Measurements from ENCODE around the gene ASRGL1.
"Not testable (repeated sequence)": the region's sequence is repeated elsewhere in the genome, so short reads cannot be mapped to it uniquely, and the experiment has no call there.

ASRGL1 gene

GRCh38 chr11:62352355-62353336 lies 15.4 kb downstream of the ASRGL1 start:
- DNase-seq (no peak), ATAC-seq (peak; percentile 72)

GRCh38 chr11:62353841-62354240 lies 16.6 kb downstream of the ASRGL1 start:
- no peak for ATAC-seq

GRCh38 chr11:62358273-62358672 lies 21.0 kb downstream of the ASRGL1 start:
- no peak for DNase-seq
- ATAC-seq = no peak

More at GRCh38 chr11:62353841-62354240, 16.6 kb downstream of the ASRGL1 start:
- no peak for DNase-seq

GRCh38 chr11:62359475-62359874 lies 22.2 kb downstream of the ASRGL1 start:
- ATAC-seq = no peak
- no peak for DNase-seq

- no peak for DNase-seq
- ATAC-seq = no peak
These were observed 23.4 kb downstream of the ASRGL1 start for GRCh38 chr11:62360685-62361084.

- DNase-seq, ATAC-seq: not testable (repeated sequence)
These were observed 31.7 kb downstream of the ASRGL1 start for GRCh38 chr11:62368861-62369477.

GRCh38 chr11:62370743-62371440 lies 33.6 kb downstream of the ASRGL1 start:
- peak; percentile 48 for DNase-seq
- peak; percentile 73 for ATAC-seq

- ATAC-seq (peak; percentile 32), DNase-seq (no peak)
These were observed 35.6 kb downstream of the ASRGL1 start for GRCh38 chr11:62372871-62373270.

- ATAC-seq = no peak
- DNase-seq = no peak
These were observed 36.3 kb downstream of the ASRGL1 start for GRCh38 chr11:62373464-62374119.

- ATAC-seq = no peak
- no peak for DNase-seq
These were observed 37.6 kb downstream of the ASRGL1 start for GRCh38 chr11:62374801-62375200.

GRCh38 chr11:62378459-62379063 lies 41.3 kb downstream of the ASRGL1 start:
- ATAC-seq, DNase-seq: not testable (repeated sequence)

- DNase-seq, ATAC-seq: not testable (repeated sequence)
These were observed 42.3 kb downstream of the ASRGL1 start for GRCh38 chr11:62379586-62379985.

- peak; percentile 32 for DNase-seq
These were observed 43.6 kb downstream of the ASRGL1 start for GRCh38 chr11:62380821-62381245.

GRCh38 chr11:62383822-62384221 lies 46.6 kb downstream of the ASRGL1 start:
- DNase-seq = no peak
- ATAC-seq = no peak

More at GRCh38 chr11:62380821-62381245, 43.6 kb downstream of the ASRGL1 start:
- peak; percentile 83 for ATAC-seq

GRCh38 chr11:62386083-62386482 lies 48.8 kb downstream of the ASRGL1 start:
- not testable (repeated sequence) for ATAC-seq, DNase-seq

- ATAC-seq = no peak
These were observed 50.1 kb downstream of the ASRGL1 start for GRCh38 chr11:62387381-62387780.

GRCh38 chr11:62388999-62389398 lies 51.8 kb downstream of the ASRGL1 start:
- no peak for ATAC-seq

More at GRCh38 chr11:62387381-62387780, 50.1 kb downstream of the ASRGL1 start:
- no peak for DNase-seq

GRCh38 chr11:62390237-62390636 lies 53.0 kb downstream of the ASRGL1 start:
- DNase-seq (no peak), ATAC-seq (no peak)

More at GRCh38 chr11:62388999-62389398, 51.8 kb downstream of the ASRGL1 start:
- no peak for DNase-seq

- DNase-seq (no peak), ATAC-seq (no peak)
These were observed 53.5 kb downstream of the ASRGL1 start for GRCh38 chr11:62390722-62391121.

GRCh38 chr11:62391642-62392425 lies 54.6 kb downstream of the ASRGL1 start:
- DNase-seq (no peak), ATAC-seq (no peak)
